PC-3 (cell line): ENCODE data around the gene AFDN. TPM values are rescaled to one million over a fixed set of nuclear protein-coding genes. Genes with fewer than 3 reads are reported as not detected.

ENCODE experiments used
- ATAC-seq: fragments of 200-7000 bp; cut with Tn5 transposase; 2 replicates; pipeline ENCODE4 v1.9.1; 2020; ENCODE audit warnings: mild to moderate bottlenecking, moderate library complexity
- BruUV-seq: library from RNA; stranded (reverse); fragments of 400-500 nt; replicated peaks from 2 replicates; lab custom pipeline; 2021; lab: Mats Ljungman, UMichigan
- CTCF ChIA-PET: fragments of 300-600 bp; sonication (Branson Sonifier 250); formaldehyde crosslinking; loops from one replicate; lab custom pipeline; 2022; ENCODE audit warnings: antibody characterized with exemption; lab: Charles Lee
- POLR2A ChIA-PET: fragments of 300-600 bp; sonication (Branson Sonifier 250); formaldehyde crosslinking; loops from one replicate; lab custom pipeline; 2022; ENCODE audit warnings: antibody characterized with exemption; ENCODE audit not compliant: unreplicated experiment; lab: Charles Lee
- DNase-seq: peaks from one replicate; pipeline ENCODE4 v3.0.0-alpha.2; 2015
- H2AFZ ChIP-seq: fragments of 300-600 bp; sonication (generic); 2 replicates; pipeline ENCODE4 v1.6.0; 2016; ENCODE audit warnings: antibody characterized with exemption, low read length
- H3F3A ChIP-seq: fragments of 300-600 bp; sonication (generic); one replicate; pipeline ENCODE4 v1.6.0; 2017; ENCODE audit warnings: antibody characterized with exemption, low read length, control low read depth, mild to moderate bottlenecking; ENCODE audit not compliant: unreplicated experiment
- H3K27ac ChIP-seq: fragments of 300-600 bp; sonication (generic); 2 replicates; pipeline ENCODE4 v1.5.1; 2016; ENCODE audit warnings: mild to moderate bottlenecking, low read length
- H3K27me3 ChIP-seq: fragments of 300-600 bp; sonication (generic); 2 replicates; pipeline ENCODE4 v1.6.1; 2016; ENCODE audit warnings: low read length, mixed read lengths
- H3K36me3 ChIP-seq: fragments of 300-600 bp; sonication (generic); 2 replicates; pipeline ENCODE4 v1.6.1; 2016; ENCODE audit warnings: low read depth, mixed run types, low read length, mixed read lengths
- H3K4me1 ChIP-seq: fragments of 300-600 bp; sonication (generic); 2 replicates; pipeline ENCODE4 v1.5.1; 2016; ENCODE audit warnings: low read length; ENCODE audit not compliant: insufficient read depth
- H3K4me2 ChIP-seq: fragments of 300-600 bp; sonication (generic); 2 replicates; pipeline ENCODE4 v1.6.0; 2016; ENCODE audit warnings: low read length
- H3K4me3 ChIP-seq: fragments of 300-600 bp; sonication (generic); 2 replicates; pipeline ENCODE4 v1.5.1; 2016; ENCODE audit warnings: mild to moderate bottlenecking, low read length, mixed read lengths
- H3K79me2 ChIP-seq: fragments of 300-600 bp; sonication (generic); 2 replicates; pipeline ENCODE4 v1.6.1; 2017; ENCODE audit warnings: low read length, mixed read lengths
- H3K9ac ChIP-seq: fragments of 300-600 bp; sonication (generic); 2 replicates; pipeline ENCODE4 v1.6.0; 2016; ENCODE audit warnings: mild to moderate bottlenecking, low read length
- H3K9me2 ChIP-seq: fragments of 300-600 bp; sonication (generic); replicated peaks from 2 replicates; pipeline ENCODE4 v1.6.1; 2016; ENCODE audit warnings: mixed run types, low read length, mixed read lengths
- H3K9me3 ChIP-seq: fragments of 300-600 bp; sonication (generic); 2 replicates; pipeline ENCODE4 v1.6.1; 2016; ENCODE audit warnings: low read length, mixed read lengths
- H4K20me1 ChIP-seq: fragments of 300-600 bp; sonication (generic); 2 replicates; pipeline ENCODE4 v1.6.1; 2016; ENCODE audit warnings: low read length, mixed read lengths
- CTCF ChIP-seq: fragments of 300-600 bp; sonication (generic); conservative IDR thresholded peaks from 2 replicates; pipeline ENCODE4 v1.5.1; 2017; ENCODE audit warnings: antibody characterized with exemption, low read depth, mild to moderate bottlenecking, low read length
- EZH2 ChIP-seq: fragments of 300-600 bp; sonication (generic); IDR thresholded peaks from one replicate; pipeline ENCODE4 v1.6.1; 2017; ENCODE audit warnings: antibody characterized with exemption, mild to moderate bottlenecking, low read length; ENCODE audit not compliant: unreplicated experiment
- EZH2phosphoT487 ChIP-seq: fragments of 300-600 bp; sonication (generic); IDR thresholded peaks from 2 replicates; pipeline ENCODE4 v1.6.1; 2018; ENCODE audit warnings: mild to moderate bottlenecking, antibody characterized with exemption, low read length, borderline replicate concordance
- intact Hi-C: fragments of 100-400 bp; cut with micrococcal nuclease; formaldehyde crosslinking; loops from 2 replicates; pipeline ENCODE4 v1.9.0; 2023
- total RNA-seq: library from RNA; depleted of rRNA; stranded (reverse); fragments of >200 nt; gene quantifications from 2 replicates; pipeline ENCODE4 v1.2.3, GENCODE V29; 2014

Gene AFDN
- total RNA-seq, 1 experiment from 2014 or later = 37.1 TPM

GRCh38 chr6:167795874-167796191 is 30.9 kb upstream of the AFDN start:
- H3K4me2 ChIP-seq = no peak overlapping the region
- ChIA-PET CTCF (no interaction called here), POLR2A (no interaction called here)
- TF ChIP-seq EZH2 (no peak), CTCF (no peak), EZH2phosphoT487 (no peak)
- H3K27ac ChIP-seq = no peak overlapping the region
- H3K9me2 ChIP-seq = no peaks in the 10 kb centered on the region
- H3K4me3 ChIP-seq = no peak overlapping the region
- H3K36me3 ChIP-seq = no peaks in the 10 kb centered on the region
- BruUV-seq = no TSS peak
- H3K9ac ChIP-seq = no peak overlapping the region
- H4K20me1 ChIP-seq = no peaks in the 10 kb centered on the region
- H3K27me3 ChIP-seq = peaks cover 8% of the 10 kb centered on the region
- no peaks in the 10 kb centered on the region for H3F3A ChIP-seq
- no peaks in the 10 kb centered on the region for H3K9me3 ChIP-seq
- intact Hi-C loops = no loop called here
- no peaks in the 10 kb centered on the region; the same call in 1 of the 2 replicates for H3K4me1 ChIP-seq
- no peak overlapping the region for H2AFZ ChIP-seq
- DNase-seq (no peak), ATAC-seq (no peak)
- H3K79me2 ChIP-seq = no peaks in the 10 kb centered on the region

- no peaks in the 10 kb centered on the region for H3K9me2 ChIP-seq
- no peak for TF ChIP-seq CTCF
- no peak for TF ChIP-seq EZH2
- no peak for TF ChIP-seq EZH2phosphoT487
- intact Hi-C loops = no loop called here
- H3K79me2 ChIP-seq = no peaks in the 10 kb centered on the region
- no peak overlapping the region for H3K4me3 ChIP-seq
- ChIA-PET POLR2A (no interaction called here), CTCF (no interaction called here)
- H2AFZ ChIP-seq = no peak overlapping the region
- ATAC-seq = no peak; the same call in 1 of the 2 replicates
- H4K20me1 ChIP-seq = no peaks in the 10 kb centered on the region
- H3K27me3 ChIP-seq = peaks cover 9% of the 10 kb centered on the region
- no peaks in the 10 kb centered on the region; the same call in 1 of the 2 replicates for H3K4me1 ChIP-seq
- no peaks in the 10 kb centered on the region for H3K9me3 ChIP-seq
- BruUV-seq = no TSS peak
- H3K9ac ChIP-seq = no peak overlapping the region
- H3F3A ChIP-seq = no peaks in the 10 kb centered on the region
- DNase-seq = no peak
- no peaks in the 10 kb centered on the region for H3K36me3 ChIP-seq
- no peak overlapping the region for H3K27ac ChIP-seq
- no peak overlapping the region for H3K4me2 ChIP-seq
Observed at GRCh38 chr6:167796192-167796981, 30.3 kb upstream of the AFDN start.

- CTCF ChIA-PET = no interaction called here
- no peaks in the 10 kb centered on the region for H3F3A ChIP-seq
- H3K27me3 ChIP-seq = peaks cover 13% of the 10 kb centered on the region
- H4K20me1 ChIP-seq = no peaks in the 10 kb centered on the region
- H3K4me2 ChIP-seq = no peak overlapping the region
- no peaks in the 10 kb centered on the region for H3K4me1 ChIP-seq
- DNase-seq = no peak
- H3K79me2 ChIP-seq = no peaks in the 10 kb centered on the region
- POLR2A ChIA-PET = no interaction called here
- no peak overlapping the region for H3K4me3 ChIP-seq
- H3K9me2 ChIP-seq = no peaks in the 10 kb centered on the region
- TF ChIP-seq CTCF (no peak), EZH2phosphoT487 (no peak), EZH2 (no peak)
- BruUV-seq = no TSS peak
- intact Hi-C loops = no loop called here
- no peak for ATAC-seq
- no peak overlapping the region for H3K27ac ChIP-seq
- H3K9ac ChIP-seq = no peak overlapping the region
- H3K9me3 ChIP-seq = no peaks in the 10 kb centered on the region
- H2AFZ ChIP-seq = no peak overlapping the region
- no peaks in the 10 kb centered on the region for H3K36me3 ChIP-seq
Observed at GRCh38 chr6:167797011-167797471, 29.7 kb upstream of the AFDN start.
